ENCODE results near the gene PLVAP. TPM values are rescaled to one million over a fixed set of nuclear protein-coding genes. Genes with fewer than 3 reads are reported as not detected.

PLVAP gene
- total and polyA plus RNA-seq, 9 of the 15 experiments (the other 6 are each of a cell fraction or from before 2014, with no cell fraction given), result 0.09 to 0.84 (median 0.51) TPM; not detected in 4

DNA sequence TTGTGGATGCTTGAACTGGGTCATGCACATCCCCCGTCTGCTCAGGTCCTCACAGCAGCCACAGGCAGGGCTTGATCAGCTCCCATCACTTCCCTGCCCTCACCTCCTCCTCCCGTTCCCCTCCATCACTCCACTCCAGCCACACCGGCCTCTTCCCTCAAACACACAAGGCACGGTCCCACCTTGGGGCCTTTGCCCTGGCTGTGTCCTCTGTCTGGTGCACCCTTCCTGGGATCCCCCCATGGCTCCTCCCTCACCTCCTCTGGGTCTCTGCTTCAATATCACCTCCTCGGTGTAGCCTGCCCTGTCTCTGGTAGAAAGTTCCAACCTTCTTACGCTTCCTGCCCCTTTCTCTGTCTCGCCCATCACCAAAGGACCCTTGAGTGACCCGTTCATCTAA, 23.8 kb downstream of the PLVAP start:
- intact Hi-C loops (cut with micrococcal nuclease) (no loop called here), in situ Hi-C loops (cut with MboI) (no loop called here)
- Histone ChIP-seq H3K9ac (ENCODE audit: insufficient read depth in 1 of 2, low read depth in 2 of 2, low read length in 2 of 2) (no peak overlapping the region), H3K4me3 (no peak overlapping the region), H3K9me1 (ENCODE audit: control insufficient read depth, insufficient read depth, low read length) (no peaks in the 10 kb centered on the region), H3K79me2 (ENCODE audit: control insufficient read depth, insufficient read depth, low read length) (no peaks in the 10 kb centered on the region), H3K9me3 (replicated peaks; ENCODE audit: control insufficient read depth, insufficient read depth, low read depth, low read length) (no peaks in the 10 kb centered on the region), H3K4me1 (replicated peaks in 1 of 2; ENCODE audit: control insufficient read depth in 2 of 2, insufficient read depth in 2 of 2, low read length in 2 of 2) (peaks cover 0 to 11% of the 10 kb centered on the region in 2 experiments; a peak in 2 of 5 replicates), H3K27ac (ENCODE audit: extremely low read depth, low read depth, low read length) (no peak overlapping the region), H3K27me3 (ENCODE audit: control insufficient read depth in 2 of 2, insufficient read depth in 2 of 2, low read length in 2 of 2) (peaks cover 14 to 55% of the 10 kb centered on the region in 2 experiments; a peak in 4 of 5 replicates), H4K20me1 (replicated peaks; ENCODE audit: control insufficient read depth, insufficient read depth, low read length) (no peaks in the 10 kb centered on the region), H3K36me3 (ENCODE audit: control insufficient read depth, insufficient read depth, low read length) (no peaks in the 10 kb centered on the region), H3K4me2 (ENCODE audit: insufficient read depth, low read length) (no peak overlapping the region), H2AFZ (ENCODE audit: low read depth, low read length) (no peak overlapping the region)
- FAIRE-seq, result no peak
- no TSS peak for BruUV-seq (replicated peaks)
- no peak for DNase-seq (ENCODE audit: extremely low read depth in 1 of 4, low spot score in 3 of 4)
- ChIA-PET POLR2A (interaction anchor here (0.6 to 1.3 kb wide), 5 partner anchors 10 to 664 kb away, joined by 3 to 6 read pairs (median 3); no protein-coding TSS in a partner anchor), CTCF (ENCODE audit: low intra/inter-chr PET ratio) (no interaction called here)
- WGBS (ENCODE audit: insufficient coverage, low coverage, missing lambda C conversion rate), result 15% methylated on average over 7 of the region's 8 CpGs
- TF ChIP-seq, protein P1, sequence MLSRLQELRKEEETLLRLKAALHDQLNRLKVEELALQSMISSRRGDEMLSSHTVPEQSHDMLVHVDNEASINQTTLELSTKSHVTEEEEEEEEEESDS (CRISPR knock-in tag; IDR thresholded peaks at IDR 0.05), result no peak
- TF ChIP-seq, protein P2, sequence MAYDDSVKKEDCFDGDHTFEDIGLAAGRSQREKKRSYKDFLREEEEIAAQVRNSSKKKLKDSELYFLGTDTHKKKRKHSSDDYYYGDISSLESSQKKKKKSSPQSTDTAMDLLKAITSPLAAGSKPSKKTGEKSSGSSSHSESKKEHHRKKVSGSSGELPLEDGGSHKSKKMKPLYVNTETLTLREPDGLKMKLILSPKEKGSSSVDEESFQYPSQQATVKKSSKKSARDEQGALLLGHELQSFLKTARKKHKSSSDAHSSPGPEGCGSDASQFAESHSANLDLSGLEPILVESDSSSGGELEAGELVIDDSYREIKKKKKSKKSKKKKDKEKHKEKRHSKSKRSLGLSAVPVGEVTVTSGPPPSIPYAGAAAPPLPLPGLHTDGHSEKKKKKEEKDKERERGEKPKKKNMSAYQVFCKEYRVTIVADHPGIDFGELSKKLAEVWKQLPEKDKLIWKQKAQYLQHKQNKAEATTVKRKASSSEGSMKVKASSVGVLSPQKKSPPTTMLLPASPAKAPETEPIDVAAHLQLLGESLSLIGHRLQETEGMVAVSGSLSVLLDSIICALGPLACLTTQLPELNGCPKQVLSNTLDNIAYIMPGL (CRISPR knock-in tag; IDR thresholded peaks at IDR 0.05), result no peak
- TF ChIP-seq, protein P3, sequence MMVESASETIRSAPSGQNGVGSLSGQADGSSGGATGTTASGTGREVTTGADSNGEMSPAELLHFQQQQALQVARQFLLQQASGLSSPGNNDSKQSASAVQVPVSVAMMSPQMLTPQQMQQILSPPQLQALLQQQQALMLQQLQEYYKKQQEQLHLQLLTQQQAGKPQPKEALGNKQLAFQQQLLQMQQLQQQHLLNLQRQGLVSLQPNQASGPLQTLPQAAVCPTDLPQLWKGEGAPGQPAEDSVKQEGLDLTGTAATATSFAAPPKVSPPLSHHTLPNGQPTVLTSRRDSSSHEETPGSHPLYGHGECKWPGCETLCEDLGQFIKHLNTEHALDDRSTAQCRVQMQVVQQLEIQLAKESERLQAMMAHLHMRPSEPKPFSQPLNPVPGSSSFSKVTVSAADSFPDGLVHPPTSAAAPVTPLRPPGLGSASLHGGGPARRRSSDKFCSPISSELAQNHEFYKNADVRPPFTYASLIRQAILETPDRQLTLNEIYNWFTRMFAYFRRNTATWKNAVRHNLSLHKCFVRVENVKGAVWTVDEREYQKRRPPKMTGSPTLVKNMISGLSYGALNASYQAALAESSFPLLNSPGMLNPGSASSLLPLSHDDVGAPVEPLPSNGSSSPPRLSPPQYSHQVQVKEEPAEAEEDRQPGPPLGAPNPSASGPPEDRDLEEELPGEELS (CRISPR knock-in tag; IDR thresholded peaks at IDR 0.05; ENCODE audit: borderline replicate concordance), result no peak
- TF ChIP-seq TEAD1 (CRISPR knock-in tag; IDR thresholded peaks at IDR 0.05) (no peak), DNMT1 (IDR thresholded peaks at IDR 0.05) (no peak), SIX5 (IDR thresholded peaks at IDR 0.05; ENCODE audit: borderline replicate concordance in 1 of 2, insufficient read depth in 1 of 2, low read depth in 1 of 2, low read length in 2 of 2) (no peak), HDAC6 (IDR thresholded peaks at IDR 0.05; ENCODE audit: low read depth, low read length) (no peak), STAG1 (CRISPR knock-in tag; IDR thresholded peaks at IDR 0.05; ENCODE audit: borderline replicate concordance) (no peak), ZNF347 (CRISPR knock-in tag; IDR thresholded peaks at IDR 0.05; ENCODE audit: low read depth) (no peak), KDM4B (IDR thresholded peaks at IDR 0.05; ENCODE audit: borderline replicate concordance in 2 of 2, low read depth in 1 of 2) (no peak)
- TF ChIP-seq, protein P4, sequence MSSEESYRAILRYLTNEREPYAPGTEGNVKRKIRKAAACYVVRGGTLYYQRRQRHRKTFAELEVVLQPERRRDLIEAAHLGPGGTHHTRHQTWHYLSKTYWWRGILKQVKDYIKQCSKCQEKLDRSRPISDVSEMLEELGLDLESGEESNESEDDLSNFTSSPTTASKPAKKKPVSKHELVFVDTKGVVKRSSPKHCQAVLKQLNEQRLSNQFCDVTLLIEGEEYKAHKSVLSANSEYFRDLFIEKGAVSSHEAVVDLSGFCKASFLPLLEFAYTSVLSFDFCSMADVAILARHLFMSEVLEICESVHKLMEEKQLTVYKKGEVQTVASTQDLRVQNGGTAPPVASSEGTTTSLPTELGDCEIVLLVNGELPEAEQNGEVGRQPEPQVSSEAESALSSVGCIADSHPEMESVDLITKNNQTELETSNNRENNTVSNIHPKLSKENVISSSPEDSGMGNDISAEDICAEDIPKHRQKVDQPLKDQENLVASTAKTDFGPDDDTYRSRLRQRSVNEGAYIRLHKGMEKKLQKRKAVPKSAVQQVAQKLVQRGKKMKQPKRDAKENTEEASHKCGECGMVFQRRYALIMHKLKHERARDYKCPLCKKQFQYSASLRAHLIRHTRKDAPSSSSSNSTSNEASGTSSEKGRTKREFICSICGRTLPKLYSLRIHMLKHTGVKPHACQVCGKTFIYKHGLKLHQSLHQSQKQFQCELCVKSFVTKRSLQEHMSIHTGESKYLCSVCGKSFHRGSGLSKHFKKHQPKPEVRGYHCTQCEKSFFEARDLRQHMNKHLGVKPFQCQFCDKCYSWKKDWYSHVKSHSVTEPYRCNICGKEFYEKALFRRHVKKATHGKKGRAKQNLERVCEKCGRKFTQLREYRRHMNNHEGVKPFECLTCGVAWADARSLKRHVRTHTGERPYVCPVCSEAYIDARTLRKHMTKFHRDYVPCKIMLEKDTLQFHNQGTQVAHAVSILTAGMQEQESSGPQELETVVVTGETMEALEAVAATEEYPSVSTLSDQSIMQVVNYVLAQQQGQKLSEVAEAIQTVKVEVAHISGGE (CRISPR knock-in tag; IDR thresholded peaks at IDR 0.05), result no peak
- 0 out of 3 replicates have a peak, but pooled peaks have one; percentile 27 for ATAC-seq

Data from K562 (cell line).